Keratinocyte (primary cell): ENCODE measurements around the gene CERKL. TPM values are rescaled to one million over a fixed set of nuclear protein-coding genes. Genes with fewer than 3 reads are reported as not detected.

ENCODE experiments used
- DNase-seq: peaks from one replicate; pipeline ENCODE4 v3.0.0-alpha.2; 2011; ENCODE audit warnings: low read depth, missing footprints, low spot score
- FAIRE-seq: peaks from 2 replicates; lab custom pipeline; 2011; peaks lifted over from hg19 to GRCh38; lab: Jason Lieb, UNC
- H2AFZ ChIP-seq: 2 replicates; pipeline ENCODE4 v1.6.0; 2012; ENCODE audit warnings: low read length, control low read depth, inconsistent platforms; ENCODE audit not compliant: control insufficient read depth
- H3K27ac ChIP-seq: 2 replicates; pipeline ENCODE4 v1.5.1; 2011; ENCODE audit warnings: low read length; ENCODE audit not compliant: control insufficient read depth, insufficient read depth
- H3K27me3 ChIP-seq: 3 replicates; pipeline ENCODE4 v1.6.0; 2011; ENCODE audit warnings: low read length; ENCODE audit not compliant: control insufficient read depth, insufficient read depth; ENCODE audit errors: extremely low read depth
- H3K36me3 ChIP-seq, 2 experiments: 2 replicates in 1 of 2; 3 replicates in 1 of 2; pipeline ENCODE4 v1.5.1; 2011; ENCODE audit warnings: low read length in 2 of 2, mild to moderate bottlenecking in 1 of 2; ENCODE audit not compliant: control insufficient read depth in 2 of 2, insufficient read depth in 2 of 2; ENCODE audit errors: extremely low read depth in 1 of 2
- H3K4me1 ChIP-seq: 3 replicates; pipeline ENCODE4 v1.5.1; 2011; ENCODE audit warnings: low read length; ENCODE audit not compliant: control insufficient read depth, insufficient read depth; ENCODE audit errors: extremely low read depth
- H3K4me2 ChIP-seq: 3 replicates; pipeline ENCODE4 v1.6.0; 2011; ENCODE audit warnings: low read depth, low read length; ENCODE audit not compliant: control insufficient read depth, insufficient read depth; ENCODE audit errors: extremely low read depth
- H3K4me3 ChIP-seq, 3 experiments: fragments of 200-600 bp in 1 of 3; sonication (generic) in 1 of 3; 2 replicates in 2 of 3; 3 replicates in 1 of 3; pipeline ENCODE4 v1.5.1; 2011 to 2016; ENCODE audit warnings: low read length in 3 of 3, mild to moderate bottlenecking in 3 of 3, control low read depth in 2 of 3, inconsistent platforms in 1 of 3, low read depth in 1 of 3, mixed read lengths in 1 of 3, mixed run types in 1 of 3, moderate library complexity in 1 of 3; ENCODE audit not compliant: control insufficient read depth in 2 of 3, insufficient read depth in 2 of 3; ENCODE audit errors: extremely low read depth in 1 of 3
- H3K79me2 ChIP-seq: 2 replicates; pipeline ENCODE4 v1.6.0; 2012; ENCODE audit warnings: low read length; ENCODE audit not compliant: control insufficient read depth, insufficient read depth
- H3K9ac ChIP-seq: 3 replicates; pipeline ENCODE4 v1.6.0; 2011; ENCODE audit warnings: low read length; ENCODE audit not compliant: control insufficient read depth, insufficient read depth; ENCODE audit errors: extremely low read depth
- H3K9me1 ChIP-seq: 3 replicates; pipeline ENCODE4 v1.6.0; 2011; ENCODE audit warnings: low read length; ENCODE audit not compliant: control insufficient read depth, insufficient read depth; ENCODE audit errors: extremely low read depth
- H3K9me3 ChIP-seq: 2 replicates; pipeline ENCODE4 v1.5.1; 2012; ENCODE audit warnings: low read depth, low read length; ENCODE audit not compliant: control insufficient read depth
- H4K20me1 ChIP-seq: 3 replicates; pipeline ENCODE4 v1.6.0; 2011; ENCODE audit warnings: low read length; ENCODE audit not compliant: control insufficient read depth, insufficient read depth; ENCODE audit errors: extremely low read depth
- CTCF ChIP-seq, 3 experiments: IDR thresholded peaks in 1 of 3; conservative IDR thresholded peaks in 1 of 3; optimal IDR thresholded peaks in 1 of 3; 2 replicates in 2 of 3; 3 replicates in 1 of 3; pipeline versions ENCODE3 to v1.5.1; 2011; ENCODE audit warnings: low read length in 3 of 3, mild to moderate bottlenecking in 3 of 3, moderate library complexity in 2 of 3, control low read depth in 1 of 3, inconsistent platforms in 1 of 3; ENCODE audit not compliant: insufficient read depth in 2 of 3; ENCODE audit errors: extremely low read depth in 1 of 3
- EZH2 ChIP-seq: IDR thresholded peaks from one replicate; pipeline ENCODE4 v1.6.1; 2012; ENCODE audit warnings: inconsistent platforms, mild to moderate bottlenecking, low read length, moderate library complexity
- dilution Hi-C: fragments of 300-500 bp; cut with MboI; formaldehyde crosslinking; loops from one replicate; pipeline ENCODE4 v1.7.0; 2020; ENCODE audit warnings: low sequenced_read_pairs; ENCODE audit not compliant: extremely low pct_ligation_motif_present
- polyA plus RNA-seq, 5 experiments: library from polyadenylated mRNA; depleted of rRNA in 3 of 5; stranded (reverse) in 3 of 5; stranded (forward) in 1 of 5; unstranded in 1 of 5; fragments of >200 nt; gene quantifications; 1 replicate in 1 of 5; 2 replicates in 3 of 5; 3 replicates in 1 of 5; pipeline versions ENCODE4 v1.2.1 to v1.2.3, GENCODE V29; 2011 to 2012; ENCODE audit warnings: missing spikeins in 2 of 5, low read depth in 1 of 5, low replicate concordance in 1 of 5

The CERKL gene
- polyA plus RNA-seq, 1 donor (not counting 4 experiments of a cell fraction or from before 2014, with no cell fraction given): 0.03 TPM

- FAIRE-seq (no peak), DNase-seq (no peak)
- Histone ChIP-seq H3K4me1 (no peaks in the 10 kb centered on the region), H2AFZ (no peak overlapping the region), H3K4me3 (no peak overlapping the region), H3K79me2 (no peaks in the 10 kb centered on the region), H3K36me3 (no peaks in the 10 kb centered on the region), H3K9ac (no peak overlapping the region), H3K27me3 (peaks cover 3% of the 10 kb centered on the region), H3K4me2 (no peak overlapping the region), H4K20me1 (no peaks in the 10 kb centered on the region), H3K27ac (no peak overlapping the region), H3K9me3 (no peaks in the 10 kb centered on the region), H3K9me1 (no peaks in the 10 kb centered on the region)
- dilution Hi-C loops: no loop called here
- TF ChIP-seq CTCF (optimal IDR thresholded peaks at IDR 0.05 in 1 of 3, IDR thresholded peaks at IDR 0.05 in 1 of 3, conservative IDR thresholded peaks at IDR 0.05 in 1 of 3; ENCODE audit: extremely low read depth in 1 of 3, insufficient read depth in 2 of 3, low read length in 3 of 3) (no peak), EZH2 (no peak)
Observed at GRCh38 chr2:181621779-181622490, 35.0 kb downstream of the CERKL start.

DNA sequence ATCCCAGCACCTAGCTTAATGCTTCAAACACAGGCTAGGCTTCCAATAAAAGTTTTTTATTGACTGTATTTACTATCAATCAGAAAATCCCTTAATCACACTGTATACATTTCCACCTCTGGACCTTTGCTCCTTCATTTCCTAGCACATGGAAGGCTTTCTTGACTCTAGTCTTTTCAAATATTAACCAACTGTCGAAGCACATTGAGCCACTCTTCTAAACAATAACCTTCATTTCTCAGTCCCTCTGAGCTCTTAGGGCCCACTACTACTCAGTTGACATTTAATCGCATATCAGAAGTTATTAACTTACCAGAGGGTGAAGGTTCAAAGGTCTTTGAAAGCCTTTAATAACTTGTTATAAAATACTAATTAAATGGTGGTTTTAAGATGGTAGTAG lies 37.4 kb downstream of the CERKL start:
- FAIRE-seq (no peak), DNase-seq (no peak)
- Histone ChIP-seq H3K27ac (no peak overlapping the region), H3K27me3 (no peaks in the 10 kb centered on the region), H2AFZ (no peak overlapping the region), H3K4me3 (no peak overlapping the region), H3K9me1 (no peaks in the 10 kb centered on the region), H4K20me1 (no peaks in the 10 kb centered on the region), H3K4me1 (no peaks in the 10 kb centered on the region), H3K9ac (no peak overlapping the region), H3K79me2 (no peaks in the 10 kb centered on the region), H3K4me2 (no peak overlapping the region), H3K36me3 (no peaks in the 10 kb centered on the region), H3K9me3 (no peaks in the 10 kb centered on the region)
- dilution Hi-C loops: no loop called here
- TF ChIP-seq EZH2: no peak
- TF ChIP-seq CTCF (optimal IDR thresholded peaks at IDR 0.05 in 1 of 3, IDR thresholded peaks at IDR 0.05 in 1 of 3, conservative IDR thresholded peaks at IDR 0.05 in 1 of 3; ENCODE audit: extremely low read depth in 1 of 3, insufficient read depth in 2 of 3, low read length in 3 of 3): no peak
